ENCODE data around the gene ZBED1. TPM values are rescaled to one million over a fixed set of nuclear protein-coding genes. Genes with fewer than 3 reads are reported as not detected.
"Not testable (repeated sequence)": the region's sequence is repeated elsewhere in the genome, so short reads cannot be mapped to it uniquely, and the experiment has no call there.

The ZBED1 gene
- total RNA-seq, result 21.5 TPM

GRCh38 chrX:2500803-2501558 lies at the start of gene ZBED1, which contains the start of gene DHRSX:
TSS of gene ZBED1 (minus strand) at chrX:2500976. CDS start at chrX:2490719, 10,257 bp downstream.
TSS of gene DHRSX (minus strand) at chrX:2500976. CDS start at chrX:2500925, 51 bp downstream.
- peak; percentile 56 for DNase-seq (ENCODE audit: low spot score)

GRCh38 chrX:2549876-2550275 lies 49.1 kb upstream of the ZBED1 start:
- DNase-seq (ENCODE audit: low spot score), result no peak

GRCh38 chrX:2548711-2549423 lies 48.1 kb upstream of the ZBED1 start:
- no peak for DNase-seq (ENCODE audit: low spot score)

GRCh38 chrX:2547736-2548135 lies 47.0 kb upstream of the ZBED1 start:
- no peak for DNase-seq (ENCODE audit: low spot score)

GRCh38 chrX:2546496-2546895 lies 45.7 kb upstream of the ZBED1 start:
- no peak for DNase-seq (ENCODE audit: low spot score)

GRCh38 chrX:2545144-2545543 lies 44.4 kb upstream of the ZBED1 start:
- no peak for DNase-seq (ENCODE audit: low spot score)

- DNase-seq (ENCODE audit: low spot score), result no peak
Observed at GRCh38 chrX:2542826-2543521, 42.2 kb upstream of the ZBED1 start.

GRCh38 chrX:2541603-2542002 lies 40.8 kb upstream of the ZBED1 start:
- DNase-seq (ENCODE audit: low spot score), result no peak

- no peak for DNase-seq (ENCODE audit: low spot score)
Observed at GRCh38 chrX:2540426-2540947, 39.7 kb upstream of the ZBED1 start.

- no peak for DNase-seq (ENCODE audit: low spot score)
Observed at GRCh38 chrX:2539586-2539985, 38.8 kb upstream of the ZBED1 start.

- DNase-seq (ENCODE audit: low spot score), result no peak
Observed at GRCh38 chrX:2538031-2538757, 37.4 kb upstream of the ZBED1 start.

- no peak for DNase-seq (ENCODE audit: low spot score)
Observed at GRCh38 chrX:2536974-2537373, 36.2 kb upstream of the ZBED1 start.

- no peak for DNase-seq (ENCODE audit: low spot score)
Observed at GRCh38 chrX:2536141-2536540, 35.4 kb upstream of the ZBED1 start.

- DNase-seq (ENCODE audit: low spot score), result not testable (repeated sequence)
Observed at GRCh38 chrX:2534261-2535021, 33.7 kb upstream of the ZBED1 start.

- DNase-seq (ENCODE audit: low spot score), result no peak
Observed at GRCh38 chrX:2533424-2533823, 32.6 kb upstream of the ZBED1 start.

GRCh38 chrX:2526390-2526789 lies 25.6 kb upstream of the ZBED1 start:
- DNase-seq (ENCODE audit: low spot score), result no peak

- DNase-seq (ENCODE audit: low spot score), result no peak
Observed at GRCh38 chrX:2523911-2524310, 23.1 kb upstream of the ZBED1 start.

GRCh38 chrX:2521927-2522386 lies 21.2 kb upstream of the ZBED1 start:
- DNase-seq (ENCODE audit: low spot score), result no peak

- no peak for DNase-seq (ENCODE audit: low spot score)
Observed at GRCh38 chrX:2521092-2521926, 20.5 kb upstream of the ZBED1 start.

GRCh38 chrX:2520539-2520938 lies 19.8 kb upstream of the ZBED1 start:
- DNase-seq (ENCODE audit: low spot score), result no peak
